GM12865 (cell line): ENCODE data around the gene GALNT4.

ENCODE experiments used
- DNase-seq: peaks from one replicate; pipeline ENCODE4 v3.0.0; 2010; ENCODE audit warnings: low read depth
- H3K4me3 ChIP-seq: 2 replicates; pipeline ENCODE4 v1.5.1; 2011; ENCODE audit warnings: mild to moderate bottlenecking, low read depth, low read length, control low read depth
- TF ChIP-seq, protein P1 (sequence below): IDR thresholded peaks from 2 replicates; pipeline ENCODE4 v1.5.1; 2011; ENCODE audit warnings: low read length, control low read depth, low read depth, inconsistent platforms; ENCODE audit not compliant: insufficient read depth; ENCODE audit errors: missing control alignments

The GALNT4 gene

DNA sequence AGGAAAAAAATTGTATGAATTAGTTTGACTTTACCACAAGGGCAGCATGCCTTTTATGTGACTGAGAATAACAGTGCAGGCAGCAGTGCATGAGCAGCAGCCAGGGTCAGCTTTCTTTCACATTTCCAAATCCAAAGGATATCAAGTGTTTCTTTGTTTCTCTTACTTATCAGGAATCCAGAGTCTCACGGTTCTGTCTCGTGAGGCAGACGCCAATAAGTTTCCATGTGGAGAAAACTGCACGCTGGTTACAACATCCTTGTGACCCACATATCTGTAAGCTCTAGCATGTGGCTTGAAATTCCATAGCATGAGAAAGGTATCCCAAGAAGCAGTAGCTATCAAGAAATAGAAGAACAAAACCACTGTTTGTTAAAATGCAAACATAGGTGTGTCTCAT, 27.6 kb downstream of the GALNT4 start:
- TF ChIP-seq, protein P1, sequence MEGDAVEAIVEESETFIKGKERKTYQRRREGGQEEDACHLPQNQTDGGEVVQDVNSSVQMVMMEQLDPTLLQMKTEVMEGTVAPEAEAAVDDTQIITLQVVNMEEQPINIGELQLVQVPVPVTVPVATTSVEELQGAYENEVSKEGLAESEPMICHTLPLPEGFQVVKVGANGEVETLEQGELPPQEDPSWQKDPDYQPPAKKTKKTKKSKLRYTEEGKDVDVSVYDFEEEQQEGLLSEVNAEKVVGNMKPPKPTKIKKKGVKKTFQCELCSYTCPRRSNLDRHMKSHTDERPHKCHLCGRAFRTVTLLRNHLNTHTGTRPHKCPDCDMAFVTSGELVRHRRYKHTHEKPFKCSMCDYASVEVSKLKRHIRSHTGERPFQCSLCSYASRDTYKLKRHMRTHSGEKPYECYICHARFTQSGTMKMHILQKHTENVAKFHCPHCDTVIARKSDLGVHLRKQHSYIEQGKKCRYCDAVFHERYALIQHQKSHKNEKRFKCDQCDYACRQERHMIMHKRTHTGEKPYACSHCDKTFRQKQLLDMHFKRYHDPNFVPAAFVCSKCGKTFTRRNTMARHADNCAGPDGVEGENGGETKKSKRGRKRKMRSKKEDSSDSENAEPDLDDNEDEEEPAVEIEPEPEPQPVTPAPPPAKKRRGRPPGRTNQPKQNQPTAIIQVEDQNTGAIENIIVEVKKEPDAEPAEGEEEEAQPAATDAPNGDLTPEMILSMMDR: no peak
- no peak overlapping the region for H3K4me3 ChIP-seq
- no peak for DNase-seq

DNA sequence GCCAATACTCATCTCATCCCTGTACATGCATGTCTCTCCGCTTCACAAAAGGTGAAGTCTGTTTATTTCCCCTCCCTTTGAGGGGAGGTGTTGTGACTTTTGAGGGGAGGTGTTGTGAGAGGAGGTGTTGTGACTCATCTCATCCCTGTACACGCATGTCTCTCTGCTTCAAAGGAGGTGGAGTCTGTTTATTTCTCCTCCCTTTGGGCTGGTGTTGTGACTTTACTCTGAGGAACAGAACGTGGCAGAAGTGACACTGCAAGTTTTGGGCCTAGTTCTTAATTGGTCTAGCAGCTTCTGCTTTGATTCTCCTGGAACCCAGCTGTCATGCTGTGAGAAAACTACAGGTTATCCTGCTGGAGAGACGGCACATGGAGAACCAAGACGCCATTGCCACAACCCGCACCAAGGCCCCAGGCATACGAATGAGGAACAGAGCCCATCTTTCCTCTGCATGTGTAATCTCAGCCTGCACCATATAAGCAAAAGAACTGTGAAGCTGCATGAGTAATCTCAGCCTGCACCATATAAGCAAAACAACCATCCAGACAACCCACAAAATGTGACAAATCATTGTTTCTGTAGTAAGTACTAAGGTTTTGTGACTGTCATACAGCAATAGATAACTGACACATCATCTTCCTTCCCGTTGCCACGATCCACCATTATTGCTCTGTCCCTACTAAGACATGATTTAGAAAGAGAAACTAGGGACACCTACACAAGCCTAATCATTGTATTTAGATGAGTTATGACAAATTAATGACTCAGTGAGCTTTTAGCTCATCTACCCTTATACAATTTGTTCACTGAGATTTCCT, 30.0 kb downstream of the GALNT4 start:
- DNase-seq: peak; percentile 10
- TF ChIP-seq, protein P1: no peak
- H3K4me3 ChIP-seq: no peak overlapping the region

DNA sequence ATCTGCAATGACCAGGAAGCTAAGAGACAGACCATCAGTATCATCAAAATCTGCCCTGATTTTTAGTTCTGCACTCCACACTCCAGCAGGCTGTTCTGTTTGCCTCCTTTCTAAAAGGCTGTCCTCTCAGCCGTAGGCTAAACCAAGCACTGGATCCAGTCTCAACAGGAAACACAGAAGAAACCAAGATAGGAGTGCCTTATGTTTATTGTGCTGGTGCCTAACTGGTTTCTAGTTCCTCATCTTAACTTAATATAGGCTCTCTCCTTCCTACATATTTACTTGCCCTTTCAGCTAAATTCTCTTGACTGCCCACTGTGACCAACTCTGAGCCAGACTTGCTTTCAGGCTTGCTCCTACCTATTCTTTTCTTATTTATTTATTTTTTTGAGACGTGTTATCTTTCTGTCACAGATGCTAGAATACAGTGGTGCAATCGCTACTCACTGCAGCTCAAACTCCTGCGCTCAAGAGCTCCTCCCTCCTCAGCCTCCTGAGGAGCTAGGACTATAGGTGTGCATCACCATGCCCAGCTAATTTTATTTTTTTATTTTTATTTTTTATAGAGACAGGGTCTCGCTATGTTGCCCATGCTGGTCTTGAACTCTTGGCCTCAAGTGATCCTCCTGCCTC, 30.8 kb downstream of the GALNT4 start:
- TF ChIP-seq, protein P1: no peak
- H3K4me3 ChIP-seq: no peak overlapping the region
- no peak for DNase-seq

DNA sequence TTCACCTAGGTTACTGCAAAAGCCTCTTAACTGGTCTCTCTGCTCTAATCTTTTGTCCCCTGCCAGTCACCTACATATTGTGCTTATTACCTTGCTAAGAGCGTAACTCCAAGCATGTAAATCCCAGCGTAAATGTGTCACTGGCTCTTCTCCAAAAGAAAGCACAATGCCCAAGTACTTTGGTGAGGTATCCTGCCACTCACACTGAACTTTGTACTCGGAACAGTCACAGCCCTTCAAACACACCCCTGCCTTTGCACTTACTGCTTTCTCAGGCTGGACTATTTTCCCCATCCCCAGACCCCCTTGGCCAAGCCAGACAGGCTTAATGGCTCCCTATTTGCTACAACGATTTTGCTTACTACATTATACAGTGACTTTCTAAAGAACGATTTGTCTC, 31.7 kb downstream of the GALNT4 start:
- TF ChIP-seq, protein P1: no peak
- no peak for DNase-seq
- no peak overlapping the region for H3K4me3 ChIP-seq

DNA sequence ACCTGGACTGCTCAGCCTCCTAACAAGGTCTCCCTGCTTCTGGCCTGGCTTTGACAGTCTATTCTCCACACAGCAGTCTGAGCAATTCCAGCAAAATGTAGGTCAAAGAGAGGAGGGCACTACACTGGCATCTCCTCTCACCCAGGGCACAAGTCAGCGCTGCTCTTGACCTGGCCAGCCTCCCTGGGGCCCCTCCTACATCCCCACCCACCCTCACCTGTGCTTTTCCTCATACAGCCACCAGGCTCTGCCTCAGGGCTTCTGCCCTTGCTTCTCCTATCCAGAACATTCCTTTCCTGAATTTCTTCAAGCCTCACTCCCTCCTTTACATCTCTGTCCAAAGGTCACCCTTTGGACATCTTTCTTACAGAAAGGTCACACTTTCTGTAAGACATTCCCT, 33.7 kb downstream of the GALNT4 start:
- DNase-seq: no peak
- no peak overlapping the region for H3K4me3 ChIP-seq
- TF ChIP-seq, protein P1: no peak

DNA sequence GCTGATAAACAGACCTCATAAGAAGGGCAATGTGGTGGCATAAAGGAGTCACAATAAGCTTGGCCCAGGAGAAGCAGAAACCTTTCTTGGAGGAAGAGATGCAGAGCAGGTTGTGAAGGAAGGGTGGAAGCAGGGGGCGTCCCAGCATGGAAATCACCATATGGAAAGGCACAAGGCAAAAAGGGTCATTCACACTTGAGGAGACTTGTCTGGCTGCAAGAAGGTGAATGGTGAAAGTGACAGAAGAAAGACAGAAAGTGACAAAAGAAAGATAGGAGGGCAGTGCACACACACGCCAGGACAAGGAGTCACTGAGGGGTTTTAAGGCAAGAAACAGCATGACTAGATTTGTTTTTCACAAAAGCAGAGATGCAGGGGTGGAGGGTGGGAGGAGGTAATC, 38.3 kb downstream of the GALNT4 start:
- TF ChIP-seq, protein P1: no peak
- H3K4me3 ChIP-seq: no peak overlapping the region
- DNase-seq: no peak
